K562 (cell line): ENCODE measurements around the gene URM1. TPM values are rescaled to one million over a fixed set of nuclear protein-coding genes. Genes with fewer than 3 reads are reported as not detected.

ENCODE experiments used
- ELF1 ChIP-seq: fragments of 200-800 bp; sonication (Bioruptor generic); IDR thresholded peaks from 2 replicates; pipeline ENCODE4 v1.6.1; 2016; ENCODE audit warnings: missing genetic modification characterization, missing compliant biosample characterization
- FOS ChIP-seq: IDR thresholded peaks from 3 replicates; pipeline ENCODE4 v1.6.1; 2011; ENCODE audit not compliant: insufficient read length; ENCODE audit errors: extremely low read depth
- JUND ChIP-seq, 2 experiments: IDR thresholded peaks; 2 replicates in 1 of 2; 3 replicates in 1 of 2; pipeline ENCODE4 v1.6.1; 2011; ENCODE audit warnings: borderline replicate concordance in 2 of 2, low read depth in 2 of 2, low read length in 2 of 2, improper control_type of control experiment in 1 of 2, missing biosample characterization in 1 of 2, missing genetic modification characterization in 1 of 2, missing genetic modification reagents in 1 of 2
- RUNX1 ChIP-seq: sonication (generic); IDR thresholded peaks from 2 replicates; pipeline ENCODE4 v1.6.1; 2016; ENCODE audit warnings: antibody characterized with exemption, low read depth
- TCF7 ChIP-seq: sonication (generic); IDR thresholded peaks from 2 replicates; pipeline ENCODE4 v1.6.1; 2016; ENCODE audit warnings: antibody characterized with exemption, borderline replicate concordance
- polyA plus RNA-seq, 8 experiments: library from polyadenylated mRNA; depleted of rRNA in 4 of 8; stranded (reverse) in 5 of 8; unstranded in 3 of 8; fragments of >200 nt; fragmentation: Nextera tagmentation in 2 of 8; fragmentation: Illumina TruSeq in 1 of 8; extraction: Ambion mirVana in 2 of 8; extraction: Trizol in 1 of 8; gene quantifications; 2 replicates each; pipeline versions ENCODE4 v1.2.1 to v1.2.3, GENCODE V29; 2011 to 2014; ENCODE audit warnings: inconsistent platforms in 1 of 8, missing spikeins in 1 of 8
- total RNA-seq, 7 experiments: library from RNA; depleted of rRNA in 6 of 7; stranded (reverse); fragments of >200 nt in 6 of 7; fragmentation: Illumina TruSeq in 2 of 7; extraction: Trizol in 2 of 7; gene quantifications; 2 replicates each; pipeline versions ENCODE4 v1.2.1 to v1.2.3, GENCODE V29; 2011 to 2021; ENCODE audit warnings: low replicate concordance in 1 of 7
- TF ChIP-seq, protein P1 (sequence below): IDR thresholded peaks from 2 replicates; pipeline ENCODE4 v1.6.1; 2012; ENCODE audit warnings: low read depth, low read length, improper control_type of control experiment, borderline replicate concordance
- TF ChIP-seq, protein P2 (sequence below): fragments of 450-650 bp; IDR thresholded peaks from 2 replicates; pipeline ENCODE4 v1.6.1; 2014; ENCODE audit warnings: low read depth, mild to moderate bottlenecking, moderate library complexity, borderline replicate concordance
- TF ChIP-seq, protein P3 (sequence below): fragments of 250-450 bp; sonication (Bioruptor Pico); IDR thresholded peaks from 2 replicates; pipeline ENCODE4 v1.4.0; 2020; ENCODE audit warnings: mild to moderate bottlenecking
- TF ChIP-seq, protein P4 (sequence below), 3 experiments: fragments of 200-800 bp in 1 of 3; fragments of 250-450 bp in 1 of 3; fragments of 450-650 bp in 1 of 3; sonication (Bioruptor Pico) in 1 of 3; sonication (Bioruptor generic) in 1 of 3; formaldehyde crosslinking in 1 of 3; IDR thresholded peaks; 2 replicates each; pipeline versions ENCODE4 v1.6.1 to v1.8.0; 2016 to 2022; ENCODE audit warnings: mild to moderate bottlenecking in 2 of 3, missing genetic modification characterization in 2 of 3, missing compliant biosample characterization in 1 of 3, moderate library complexity in 1 of 3
- TF ChIP-seq, protein P5 (sequence below): sonication (generic); formaldehyde crosslinking; IDR thresholded peaks from 2 replicates; pipeline ENCODE4 v1.8.0; 2023; ENCODE audit warnings: missing genetic modification reagents, mild to moderate bottlenecking, borderline replicate concordance

Gene URM1
- total and polyA plus RNA-seq, 9 of the 15 experiments (the other 6 are each of a cell fraction or from before 2014, with no cell fraction given), result 10.1 to 88.9 (median 53.3) TPM

DNA sequence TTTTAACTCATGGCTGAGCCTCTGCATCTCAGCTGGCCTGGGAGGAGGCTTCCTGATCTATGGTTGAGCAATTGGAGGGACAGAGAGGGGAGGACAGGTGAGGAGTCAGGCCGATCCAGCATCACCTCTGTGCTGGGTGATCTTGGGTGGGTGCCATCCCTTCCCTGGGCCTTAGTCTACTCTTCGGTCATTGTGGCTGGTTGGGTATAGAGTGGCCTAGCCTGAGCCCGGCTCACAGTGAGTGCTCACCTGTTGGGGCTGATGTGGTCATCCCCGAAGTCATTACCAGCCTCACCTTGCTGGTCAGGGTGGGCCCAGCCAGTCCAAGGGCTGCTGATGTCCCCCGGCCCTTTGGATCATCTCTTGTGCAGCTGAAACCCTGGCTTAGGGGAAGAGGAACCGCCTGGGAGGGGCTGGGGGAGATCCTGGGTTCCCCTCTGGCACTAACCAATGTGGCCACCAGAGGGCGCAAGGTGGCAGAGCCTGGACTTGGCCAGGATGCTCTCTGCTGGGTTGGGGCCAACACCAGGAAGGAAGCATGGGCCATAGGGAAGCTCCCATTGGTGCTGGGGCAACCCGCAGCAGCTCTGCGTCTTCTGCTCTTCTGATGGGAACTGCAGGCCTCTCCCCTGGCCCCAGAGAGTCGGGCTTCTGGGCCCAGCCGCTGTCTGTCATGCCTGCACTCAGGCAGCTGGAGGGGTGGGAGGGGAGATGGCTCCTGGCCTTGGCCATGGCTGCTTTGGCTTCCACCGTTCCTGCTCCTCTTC, 67.4 kb downstream of the URM1 start (continued):
- TF ChIP-seq, protein P1, sequence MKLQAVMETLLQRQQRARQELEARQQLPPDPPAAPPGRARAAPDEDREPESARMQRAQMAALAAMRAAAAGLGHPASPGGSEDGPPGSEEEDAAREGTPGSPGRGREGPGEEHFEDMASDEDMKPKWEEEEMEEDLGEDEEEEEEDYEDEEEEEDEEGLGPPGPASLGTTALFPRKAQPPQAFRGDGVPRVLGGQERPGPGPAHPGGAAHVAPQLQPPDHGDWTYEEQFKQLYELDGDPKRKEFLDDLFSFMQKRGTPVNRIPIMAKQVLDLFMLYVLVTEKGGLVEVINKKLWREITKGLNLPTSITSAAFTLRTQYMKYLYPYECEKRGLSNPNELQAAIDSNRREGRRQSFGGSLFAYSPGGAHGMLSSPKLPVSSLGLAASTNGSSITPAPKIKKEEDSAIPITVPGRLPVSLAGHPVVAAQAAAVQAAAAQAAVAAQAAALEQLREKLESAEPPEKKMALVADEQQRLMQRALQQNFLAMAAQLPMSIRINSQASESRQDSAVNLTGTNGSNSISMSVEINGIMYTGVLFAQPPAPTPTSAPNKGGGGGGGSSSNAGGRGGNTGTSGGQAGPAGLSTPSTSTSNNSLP, result no peak
- TF ChIP-seq, protein P2, sequence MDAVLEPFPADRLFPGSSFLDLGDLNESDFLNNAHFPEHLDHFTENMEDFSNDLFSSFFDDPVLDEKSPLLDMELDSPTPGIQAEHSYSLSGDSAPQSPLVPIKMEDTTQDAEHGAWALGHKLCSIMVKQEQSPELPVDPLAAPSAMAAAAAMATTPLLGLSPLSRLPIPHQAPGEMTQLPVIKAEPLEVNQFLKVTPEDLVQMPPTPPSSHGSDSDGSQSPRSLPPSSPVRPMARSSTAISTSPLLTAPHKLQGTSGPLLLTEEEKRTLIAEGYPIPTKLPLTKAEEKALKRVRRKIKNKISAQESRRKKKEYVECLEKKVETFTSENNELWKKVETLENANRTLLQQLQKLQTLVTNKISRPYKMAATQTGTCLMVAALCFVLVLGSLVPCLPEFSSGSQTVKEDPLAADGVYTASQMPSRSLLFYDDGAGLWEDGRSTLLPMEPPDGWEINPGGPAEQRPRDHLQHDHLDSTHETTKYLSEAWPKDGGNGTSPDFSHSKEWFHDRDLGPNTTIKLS, result no peak
- TF ChIP-seq, protein P3, sequence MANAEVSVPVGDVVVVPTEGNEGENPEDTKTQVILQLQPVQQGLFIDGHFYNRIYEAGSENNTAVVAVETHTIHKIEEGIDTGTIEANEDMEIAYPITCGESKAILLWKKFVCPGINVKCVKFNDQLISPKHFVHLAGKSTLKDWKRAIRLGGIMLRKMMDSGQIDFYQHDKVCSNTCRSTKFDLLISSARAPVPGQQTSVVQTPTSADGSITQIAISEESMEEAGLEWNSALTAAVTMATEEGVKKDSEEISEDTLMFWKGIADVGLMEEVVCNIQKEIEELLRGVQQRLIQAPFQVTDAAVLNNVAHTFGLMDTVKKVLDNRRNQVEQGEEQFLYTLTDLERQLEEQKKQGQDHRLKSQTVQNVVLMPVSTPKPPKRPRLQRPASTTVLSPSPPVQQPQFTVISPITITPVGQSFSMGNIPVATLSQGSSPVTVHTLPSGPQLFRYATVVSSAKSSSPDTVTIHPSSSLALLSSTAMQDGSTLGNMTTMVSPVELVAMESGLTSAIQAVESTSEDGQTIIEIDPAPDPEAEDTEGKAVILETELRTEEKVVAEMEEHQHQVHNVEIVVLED, result no peak
- no peak for TF ChIP-seq TCF7
- TF ChIP-seq, protein P4, sequence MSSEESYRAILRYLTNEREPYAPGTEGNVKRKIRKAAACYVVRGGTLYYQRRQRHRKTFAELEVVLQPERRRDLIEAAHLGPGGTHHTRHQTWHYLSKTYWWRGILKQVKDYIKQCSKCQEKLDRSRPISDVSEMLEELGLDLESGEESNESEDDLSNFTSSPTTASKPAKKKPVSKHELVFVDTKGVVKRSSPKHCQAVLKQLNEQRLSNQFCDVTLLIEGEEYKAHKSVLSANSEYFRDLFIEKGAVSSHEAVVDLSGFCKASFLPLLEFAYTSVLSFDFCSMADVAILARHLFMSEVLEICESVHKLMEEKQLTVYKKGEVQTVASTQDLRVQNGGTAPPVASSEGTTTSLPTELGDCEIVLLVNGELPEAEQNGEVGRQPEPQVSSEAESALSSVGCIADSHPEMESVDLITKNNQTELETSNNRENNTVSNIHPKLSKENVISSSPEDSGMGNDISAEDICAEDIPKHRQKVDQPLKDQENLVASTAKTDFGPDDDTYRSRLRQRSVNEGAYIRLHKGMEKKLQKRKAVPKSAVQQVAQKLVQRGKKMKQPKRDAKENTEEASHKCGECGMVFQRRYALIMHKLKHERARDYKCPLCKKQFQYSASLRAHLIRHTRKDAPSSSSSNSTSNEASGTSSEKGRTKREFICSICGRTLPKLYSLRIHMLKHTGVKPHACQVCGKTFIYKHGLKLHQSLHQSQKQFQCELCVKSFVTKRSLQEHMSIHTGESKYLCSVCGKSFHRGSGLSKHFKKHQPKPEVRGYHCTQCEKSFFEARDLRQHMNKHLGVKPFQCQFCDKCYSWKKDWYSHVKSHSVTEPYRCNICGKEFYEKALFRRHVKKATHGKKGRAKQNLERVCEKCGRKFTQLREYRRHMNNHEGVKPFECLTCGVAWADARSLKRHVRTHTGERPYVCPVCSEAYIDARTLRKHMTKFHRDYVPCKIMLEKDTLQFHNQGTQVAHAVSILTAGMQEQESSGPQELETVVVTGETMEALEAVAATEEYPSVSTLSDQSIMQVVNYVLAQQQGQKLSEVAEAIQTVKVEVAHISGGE (CRISPR knock-in tag; IDR thresholded peaks at IDR 0.05), result no peak
- no peak for TF ChIP-seq FOS
- 0 out of 2 replicates have a peak, but pooled peaks have one; percentile 36 for TF ChIP-seq ELF1 (tag)
- TF ChIP-seq JUND (IDR thresholded peaks at IDR 0.05; ENCODE audit: borderline replicate concordance, low read depth, low read length), result peak; percentile 39; the same call in 1 of the 2 replicates
- TF ChIP-seq JUND (tag; IDR thresholded peaks at IDR 0.05; ENCODE audit: borderline replicate concordance, low read depth, low read length), result no peak; the same call in 2 of the 3 replicates
- TF ChIP-seq RUNX1, result no peak
- TF ChIP-seq, protein P5, sequence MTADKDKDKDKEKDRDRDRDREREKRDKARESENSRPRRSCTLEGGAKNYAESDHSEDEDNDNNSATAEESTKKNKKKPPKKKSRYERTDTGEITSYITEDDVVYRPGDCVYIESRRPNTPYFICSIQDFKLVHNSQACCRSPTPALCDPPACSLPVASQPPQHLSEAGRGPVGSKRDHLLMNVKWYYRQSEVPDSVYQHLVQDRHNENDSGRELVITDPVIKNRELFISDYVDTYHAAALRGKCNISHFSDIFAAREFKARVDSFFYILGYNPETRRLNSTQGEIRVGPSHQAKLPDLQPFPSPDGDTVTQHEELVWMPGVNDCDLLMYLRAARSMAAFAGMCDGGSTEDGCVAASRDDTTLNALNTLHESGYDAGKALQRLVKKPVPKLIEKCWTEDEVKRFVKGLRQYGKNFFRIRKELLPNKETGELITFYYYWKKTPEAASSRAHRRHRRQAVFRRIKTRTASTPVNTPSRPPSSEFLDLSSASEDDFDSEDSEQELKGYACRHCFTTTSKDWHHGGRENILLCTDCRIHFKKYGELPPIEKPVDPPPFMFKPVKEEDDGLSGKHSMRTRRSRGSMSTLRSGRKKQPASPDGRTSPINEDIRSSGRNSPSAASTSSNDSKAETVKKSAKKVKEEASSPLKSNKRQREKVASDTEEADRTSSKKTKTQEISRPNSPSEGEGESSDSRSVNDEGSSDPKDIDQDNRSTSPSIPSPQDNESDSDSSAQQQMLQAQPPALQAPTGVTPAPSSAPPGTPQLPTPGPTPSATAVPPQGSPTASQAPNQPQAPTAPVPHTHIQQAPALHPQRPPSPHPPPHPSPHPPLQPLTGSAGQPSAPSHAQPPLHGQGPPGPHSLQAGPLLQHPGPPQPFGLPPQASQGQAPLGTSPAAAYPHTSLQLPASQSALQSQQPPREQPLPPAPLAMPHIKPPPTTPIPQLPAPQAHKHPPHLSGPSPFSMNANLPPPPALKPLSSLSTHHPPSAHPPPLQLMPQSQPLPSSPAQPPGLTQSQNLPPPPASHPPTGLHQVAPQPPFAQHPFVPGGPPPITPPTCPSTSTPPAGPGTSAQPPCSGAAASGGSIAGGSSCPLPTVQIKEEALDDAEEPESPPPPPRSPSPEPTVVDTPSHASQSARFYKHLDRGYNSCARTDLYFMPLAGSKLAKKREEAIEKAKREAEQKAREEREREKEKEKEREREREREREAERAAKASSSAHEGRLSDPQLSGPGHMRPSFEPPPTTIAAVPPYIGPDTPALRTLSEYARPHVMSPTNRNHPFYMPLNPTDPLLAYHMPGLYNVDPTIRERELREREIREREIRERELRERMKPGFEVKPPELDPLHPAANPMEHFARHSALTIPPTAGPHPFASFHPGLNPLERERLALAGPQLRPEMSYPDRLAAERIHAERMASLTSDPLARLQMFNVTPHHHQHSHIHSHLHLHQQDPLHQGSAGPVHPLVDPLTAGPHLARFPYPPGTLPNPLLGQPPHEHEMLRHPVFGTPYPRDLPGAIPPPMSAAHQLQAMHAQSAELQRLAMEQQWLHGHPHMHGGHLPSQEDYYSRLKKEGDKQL, result no peak
